T-helper 22 cell (primary cell): ENCODE results near the gene NACA.
A peak's percentile ranks its signal among the peaks of the same experiment; 100 is the strongest.
"Not testable (repeated sequence)": the region's sequence is repeated elsewhere in the genome, so short reads cannot be mapped to it uniquely, and the experiment has no call there.

ENCODE experiments used
- DNase-seq: peaks from one replicate; pipeline ENCODE4 v3.0.0-alpha.2; 2020; ENCODE audit warnings: low read depth

Gene NACA

DNA sequence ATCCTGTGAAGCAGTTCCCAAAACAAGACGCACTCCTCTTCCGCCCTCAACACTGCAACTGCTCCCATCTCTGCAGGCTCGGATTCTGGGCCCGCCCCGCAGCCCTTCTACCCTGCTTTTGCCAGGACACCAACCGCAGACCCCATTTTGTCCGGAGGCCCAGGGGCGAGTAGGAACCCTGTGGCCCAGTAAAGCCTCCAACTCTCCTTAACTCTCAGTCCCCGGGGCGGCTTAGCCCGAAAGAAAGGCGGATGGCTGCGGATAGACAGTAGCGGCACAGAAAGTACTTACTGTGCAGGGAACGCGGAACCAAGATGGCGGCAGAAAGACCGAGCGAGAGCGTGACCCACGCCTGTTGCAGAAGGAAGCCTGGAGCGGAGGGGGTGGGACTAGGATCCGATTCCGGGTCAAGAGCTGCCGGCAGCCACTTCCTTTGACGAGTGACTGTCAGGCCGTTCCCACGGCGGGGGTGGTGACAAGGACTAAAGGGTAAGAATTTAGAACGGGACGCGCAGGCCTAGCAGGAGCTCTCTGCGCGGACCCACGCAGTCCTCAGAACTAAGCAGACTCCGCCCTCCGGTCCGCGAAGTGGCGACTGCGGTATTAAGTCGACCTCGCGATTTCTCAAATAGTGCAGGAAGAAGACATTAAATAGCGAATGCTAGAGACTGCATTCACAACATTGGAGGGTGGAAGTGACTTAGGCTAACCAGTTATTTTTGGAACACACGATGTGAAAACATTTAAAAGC is at the start of gene NACA:
TSS of gene NACA (minus strand) at position 328 of the 751 bp plus-strand sequence. CDS start 778 bp downstream, outside the sequence.
- peak; percentile 98 for DNase-seq

DNA sequence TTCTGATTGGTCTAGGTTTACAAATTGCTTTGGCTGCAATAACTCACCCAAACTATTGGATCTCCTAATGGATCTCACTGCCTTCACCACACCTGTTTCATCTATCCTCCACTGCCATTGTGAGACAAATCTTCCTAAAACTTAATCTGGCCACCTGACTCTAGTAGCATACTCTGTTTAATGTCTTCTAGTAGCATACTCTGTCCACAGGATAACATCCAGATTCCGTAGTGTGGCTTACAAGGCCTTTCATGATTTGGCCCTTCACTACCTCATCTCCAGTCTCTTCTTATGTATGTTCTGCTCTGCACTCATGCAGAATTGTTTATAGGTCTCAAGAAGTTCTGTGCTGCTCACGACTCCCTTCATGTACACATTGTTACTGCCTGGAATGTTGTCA is 48.0 kb upstream of the NACA start:
- no peak for DNase-seq

GRCh38 chr12:56772625-56773024 is 47.5 kb upstream of the NACA start:
- DNase-seq: no peak

- DNase-seq: no peak
Measured at GRCh38 chr12:56769868-56770267, 44.8 kb upstream of the NACA start.

DNA sequence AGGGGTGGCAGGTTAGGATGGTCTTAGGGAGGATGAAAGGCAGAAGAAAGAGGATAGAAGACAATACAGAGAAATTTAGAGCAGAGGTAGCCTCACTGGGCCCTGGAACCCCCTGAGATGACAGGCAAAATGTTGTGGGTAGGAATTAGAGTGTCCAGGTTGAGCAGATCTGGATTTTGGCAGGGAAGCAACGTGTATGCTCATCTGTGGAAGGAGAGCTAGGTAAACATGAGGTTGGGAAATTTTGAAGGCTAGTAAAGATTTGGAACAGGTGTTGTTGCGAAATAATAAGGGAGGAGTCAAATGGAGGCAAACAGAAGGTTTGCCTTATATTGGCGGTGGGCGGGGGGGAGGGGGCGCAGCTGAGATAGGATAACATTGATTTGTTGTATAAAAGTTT is 43.3 kb upstream of the NACA start:
- DNase-seq: no peak

DNA sequence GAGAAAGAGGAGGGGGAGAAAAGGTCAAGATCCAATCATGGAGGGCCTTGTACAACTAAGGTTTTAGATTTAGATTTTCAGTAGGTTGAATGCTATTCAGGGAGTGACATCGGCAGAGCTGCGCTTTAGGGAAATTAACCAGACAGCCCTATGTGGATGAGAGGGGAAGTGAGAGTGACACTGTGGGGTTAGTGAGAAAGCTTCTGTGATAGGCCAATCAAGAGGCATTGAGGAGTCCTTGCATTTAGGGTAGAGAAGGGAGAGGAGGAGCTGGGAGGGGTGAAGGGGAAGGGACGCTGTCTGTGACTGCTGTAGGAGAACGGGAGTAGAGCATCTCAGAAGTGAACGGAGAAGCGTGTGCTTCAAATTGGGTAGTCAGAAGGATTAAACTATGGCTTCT is 41.4 kb upstream of the NACA start:
- DNase-seq: no peak

- no peak for DNase-seq
Measured at GRCh38 chr12:56763753-56764657, 38.9 kb upstream of the NACA start.

- no peak for DNase-seq
Measured at GRCh38 chr12:56761812-56762211, 36.7 kb upstream of the NACA start.

DNA sequence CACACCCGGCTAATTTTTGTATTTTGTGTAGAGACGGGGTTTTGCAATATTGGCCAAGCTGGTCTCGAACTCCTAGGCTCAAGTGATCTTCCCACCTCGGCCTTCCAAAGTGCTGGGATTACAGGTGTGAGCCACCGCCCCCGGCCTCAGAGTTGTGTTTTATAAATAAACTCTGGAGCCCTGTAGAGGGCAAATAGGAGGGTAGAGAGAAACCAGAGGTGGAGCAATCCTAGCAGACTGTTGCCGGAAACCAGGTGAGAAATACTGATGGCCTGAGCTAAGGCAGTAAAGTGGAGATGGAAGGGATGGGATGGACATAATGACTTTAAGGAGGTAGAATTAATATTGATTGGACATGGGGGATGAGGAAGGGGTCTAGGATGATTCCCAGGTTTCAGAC is 35.4 kb upstream of the NACA start:
- no peak for DNase-seq

DNA sequence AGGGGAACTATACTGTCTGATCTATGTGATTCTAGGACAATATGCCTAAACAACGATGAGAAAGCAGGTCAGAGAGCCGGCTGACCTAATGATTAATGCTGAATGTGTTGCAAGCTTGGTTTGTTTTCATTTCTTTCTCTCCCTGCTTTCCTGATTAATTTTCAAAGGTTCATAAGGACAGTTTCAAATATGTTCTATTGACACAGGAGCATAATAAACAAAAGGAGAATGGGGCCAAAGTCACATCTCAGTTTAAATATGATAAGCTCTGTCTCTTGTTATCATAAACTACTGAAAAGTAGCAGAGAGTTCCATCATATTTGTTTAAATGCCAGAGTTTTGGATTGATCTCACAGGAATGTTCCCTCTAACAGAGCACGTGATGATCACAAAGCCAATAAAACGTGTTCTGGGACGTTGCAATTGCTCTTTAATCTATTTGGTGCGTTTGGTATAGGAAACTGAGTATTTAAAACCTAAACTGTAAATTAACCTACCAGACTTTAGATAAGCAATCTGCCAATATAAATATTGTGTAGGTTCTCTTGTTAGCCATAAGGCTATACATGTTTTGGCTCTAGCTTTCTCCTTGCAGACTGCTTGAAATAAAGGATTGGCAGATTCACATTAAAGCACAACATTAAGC is 34.3 kb upstream of the NACA start:
- no peak for DNase-seq

GRCh38 chr12:56758728-56759262 is 33.7 kb upstream of the NACA start:
- no peak for DNase-seq

DNA sequence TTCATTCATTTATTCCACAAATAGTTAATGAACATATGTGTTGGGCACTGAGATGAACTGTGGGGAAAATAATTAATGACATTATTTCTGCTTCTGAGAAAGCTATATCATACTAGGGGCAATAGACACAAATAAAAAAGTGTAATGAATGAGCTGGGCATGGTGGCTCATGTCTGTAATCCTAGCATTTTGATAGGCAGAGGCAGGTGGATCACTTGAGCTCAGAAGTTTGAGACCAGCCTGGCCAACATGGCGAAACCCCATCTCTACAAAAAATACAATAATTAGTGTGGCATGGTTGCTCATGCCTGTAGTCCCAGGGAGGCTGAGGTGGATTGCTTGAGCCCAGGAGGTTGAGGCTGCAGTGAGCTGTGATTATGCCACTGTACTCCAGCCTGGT is 32.9 kb upstream of the NACA start:
- DNase-seq: not testable (repeated sequence)

DNA sequence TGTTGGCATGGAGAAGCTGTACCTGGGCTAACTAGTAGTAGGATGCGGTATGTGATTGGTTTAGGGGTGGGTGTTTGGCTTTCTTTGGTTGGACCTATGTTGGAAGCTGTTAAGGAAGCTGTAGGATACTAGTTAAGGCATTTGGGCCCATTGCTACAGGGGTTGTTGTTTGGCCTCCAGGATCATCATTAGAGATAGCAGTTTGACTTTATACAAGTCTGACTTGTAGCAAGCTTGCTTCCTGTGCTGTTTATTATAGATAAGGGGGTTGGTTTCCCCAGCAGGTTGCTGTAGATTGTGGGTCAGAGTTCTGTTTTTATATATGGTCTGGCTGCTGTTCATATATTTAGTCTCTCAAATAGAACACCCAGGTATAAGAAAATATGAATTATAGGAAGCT is 28.5 kb upstream of the NACA start:
- DNase-seq: no peak

DNA sequence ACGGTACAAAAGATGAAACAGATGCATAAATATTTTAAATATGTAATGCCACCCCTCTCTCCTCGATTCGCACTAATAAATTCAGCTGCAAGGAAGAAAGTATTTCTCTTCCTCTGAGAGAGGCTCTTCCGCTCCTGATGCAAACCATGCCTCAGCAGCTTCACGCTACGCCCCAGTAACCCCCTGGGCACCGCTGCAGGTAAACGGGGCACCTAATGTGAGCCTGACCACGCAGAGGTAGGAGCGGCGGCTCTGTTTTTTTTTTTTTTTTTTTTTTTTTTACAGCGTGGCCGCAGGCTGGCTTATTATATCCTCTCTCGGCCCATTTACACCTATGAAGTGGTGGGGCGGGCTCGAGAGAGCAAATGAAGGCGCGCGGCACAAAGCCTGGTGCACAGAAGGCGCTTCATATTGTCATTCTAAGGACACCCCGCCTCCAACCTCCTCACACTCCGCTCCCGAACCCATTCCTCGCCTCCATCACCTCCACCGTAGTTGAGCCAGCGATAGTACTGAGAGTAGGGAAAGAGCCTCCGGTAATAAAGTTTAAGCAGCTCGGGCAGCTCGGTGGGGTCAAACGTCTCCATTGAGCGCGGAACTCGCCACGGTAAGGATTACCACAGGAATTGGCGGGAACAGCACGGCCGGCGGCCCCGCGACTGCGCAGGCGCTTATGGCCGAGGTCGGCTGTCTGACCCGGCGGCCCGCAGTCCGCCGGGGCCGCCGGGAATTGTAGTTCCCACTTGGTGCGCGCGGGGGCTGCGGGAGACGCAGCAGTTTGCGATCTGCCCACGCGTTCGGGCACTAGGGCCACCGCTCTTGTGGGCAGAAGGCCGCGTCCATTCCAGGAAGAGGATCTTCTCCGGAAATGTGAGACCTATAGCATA is 26.9 kb upstream of the NACA start, which contains the start of gene PRIM1:
TSS of gene PRIM1 (minus strand) at position 612 of the 887 bp plus-strand sequence. CDS start at position 587, 25 bp downstream.
- peak; percentile 74 for DNase-seq

DNA sequence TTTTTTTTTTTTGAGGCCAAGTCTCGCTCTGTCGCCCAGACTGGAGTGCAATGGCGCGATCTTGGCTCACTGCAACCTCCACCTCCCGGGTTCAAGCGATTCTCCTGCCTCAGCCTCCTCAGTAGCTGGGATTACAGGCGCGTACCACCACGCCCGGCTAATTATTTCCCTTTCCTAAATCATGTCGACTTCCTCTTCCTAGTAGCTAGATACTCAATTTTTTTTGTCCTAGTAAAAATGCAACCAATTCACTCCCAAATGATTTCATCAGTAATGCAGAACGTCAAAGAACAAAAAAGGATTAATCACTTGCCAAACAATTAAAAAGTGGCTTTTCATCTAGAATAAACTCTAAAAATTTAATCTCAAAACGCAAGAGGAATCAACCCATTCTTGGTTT is 25.5 kb upstream of the NACA start:
- DNase-seq: not testable (repeated sequence)

GRCh38 chr12:56749853-56750252 is 24.8 kb upstream of the NACA start:
- no peak for DNase-seq

DNA sequence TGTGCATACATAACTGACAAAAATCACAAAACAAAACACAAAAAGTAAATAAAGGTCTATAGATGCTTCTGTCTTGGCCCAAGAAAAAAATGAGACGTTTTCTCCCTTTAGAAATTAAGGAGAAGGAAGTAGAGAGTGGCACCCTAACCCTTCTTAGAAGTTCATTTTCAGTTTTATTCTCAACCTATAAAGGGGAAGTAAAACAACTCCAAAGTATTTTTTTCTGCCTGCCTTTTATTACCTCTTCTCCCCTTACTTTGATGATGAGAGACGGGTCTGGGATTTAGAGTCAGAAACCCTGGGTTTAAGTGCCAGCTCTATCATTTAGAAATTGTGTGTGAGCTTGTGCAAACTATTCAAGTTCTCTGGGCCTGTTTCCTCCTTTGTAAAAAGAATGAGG is 24.3 kb upstream of the NACA start:
- no peak for DNase-seq

DNA sequence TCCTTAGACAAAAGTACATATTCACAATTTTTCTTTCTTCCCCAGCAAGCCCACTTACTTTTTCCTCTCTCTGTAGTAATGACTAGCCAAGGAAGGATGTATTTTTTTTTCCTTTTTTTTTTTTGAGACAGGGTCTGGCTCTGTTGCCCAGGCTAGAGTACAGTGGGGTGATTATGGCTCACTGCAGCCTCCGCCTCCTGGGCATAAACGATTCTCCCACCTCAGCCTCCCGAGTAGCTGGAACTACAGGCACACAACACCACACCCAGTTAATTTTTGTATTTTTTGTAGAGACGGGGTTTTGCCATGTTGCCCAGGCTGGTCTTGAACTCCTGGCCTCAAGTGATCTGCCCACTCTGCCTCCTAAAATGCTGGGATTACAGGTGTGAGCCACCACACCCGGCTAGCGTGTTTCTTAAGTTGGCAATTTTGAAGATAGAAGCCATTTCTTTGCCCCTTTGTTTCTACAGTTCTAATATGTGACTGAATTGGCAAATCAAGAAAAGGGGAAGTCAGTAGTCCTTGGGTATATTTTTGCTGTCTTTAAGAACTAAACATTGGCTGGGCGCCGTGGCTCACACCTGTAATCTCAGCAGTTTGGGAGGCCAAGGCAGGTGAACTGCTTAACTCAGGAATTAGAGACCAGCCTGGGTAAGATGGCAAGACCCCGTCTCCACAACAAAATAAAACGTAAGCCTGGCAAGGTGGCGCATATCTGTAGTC is 3.2 kb upstream of the NACA start:
- no peak for DNase-seq

GRCh38 chr12:56726196-56726675 is 1.1 kb upstream of the NACA start:
- DNase-seq: not testable (repeated sequence)

- DNase-seq: no peak
Measured at GRCh38 chr12:56725723-56726102, 614 bp upstream of the NACA start.

DNA sequence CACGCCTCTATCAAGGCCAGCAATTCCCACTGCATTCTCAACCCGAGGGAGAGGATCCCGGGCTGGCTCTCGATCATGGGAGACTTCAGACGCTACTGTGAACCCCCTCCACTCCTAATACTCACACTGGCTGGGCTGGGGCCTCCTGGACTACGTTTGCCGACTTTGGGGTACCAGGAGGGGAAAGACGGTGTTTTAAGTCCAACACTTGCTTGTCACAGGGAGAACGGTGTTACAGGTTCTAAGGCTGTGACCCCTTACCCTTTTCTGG is 463 bp downstream of the NACA start:
- DNase-seq: no peak
